HG03066 (cell line): ENCODE data around the gene CASP8.
"Not testable (repeated sequence)": the region's sequence is repeated elsewhere in the genome, so short reads cannot be mapped to it uniquely, and the experiment has no call there.

Experiments
- ATAC-seq: cut with Tn5 transposase; IDR thresholded peaks from one replicate; pipeline ENCODE4 v1.9.1; 2021; ENCODE audit warnings: low read depth; ENCODE audit not compliant: unreplicated experiment

Gene CASP8

GRCh38 chr2:201266629-201267028 lies 6.3 kb downstream of the CASP8 start:
- ATAC-seq: no peak

GRCh38 chr2:201267278-201268030 lies 7.1 kb downstream of the CASP8 start:
- no peak for ATAC-seq

GRCh38 chr2:201269764-201270163 lies 9.4 kb downstream of the CASP8 start:
- ATAC-seq: no peak

- no peak for ATAC-seq
Measured at GRCh38 chr2:201270293-201271001, 10.1 kb downstream of the CASP8 start.

DNA sequence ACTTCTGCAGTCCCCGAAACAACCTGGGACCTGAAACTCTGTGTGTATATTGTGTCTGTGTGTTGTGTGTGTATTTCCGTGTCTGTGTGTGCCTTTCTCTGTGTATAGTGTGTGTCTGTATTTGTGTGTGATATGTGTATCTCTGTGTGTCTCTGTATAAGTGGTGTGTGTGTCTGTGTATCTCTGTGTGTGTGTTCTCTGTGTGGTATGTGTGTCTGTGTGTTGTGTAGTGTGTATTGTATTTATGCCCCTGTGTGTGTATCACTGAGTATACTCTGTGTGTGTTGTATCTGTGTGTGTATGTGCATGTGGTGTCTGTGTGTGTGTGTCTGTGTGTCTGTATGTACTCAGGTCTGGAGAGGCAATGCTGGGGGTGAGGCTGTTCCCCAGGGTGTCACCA lies 11.6 kb downstream of the CASP8 start:
- ATAC-seq: no peak

DNA sequence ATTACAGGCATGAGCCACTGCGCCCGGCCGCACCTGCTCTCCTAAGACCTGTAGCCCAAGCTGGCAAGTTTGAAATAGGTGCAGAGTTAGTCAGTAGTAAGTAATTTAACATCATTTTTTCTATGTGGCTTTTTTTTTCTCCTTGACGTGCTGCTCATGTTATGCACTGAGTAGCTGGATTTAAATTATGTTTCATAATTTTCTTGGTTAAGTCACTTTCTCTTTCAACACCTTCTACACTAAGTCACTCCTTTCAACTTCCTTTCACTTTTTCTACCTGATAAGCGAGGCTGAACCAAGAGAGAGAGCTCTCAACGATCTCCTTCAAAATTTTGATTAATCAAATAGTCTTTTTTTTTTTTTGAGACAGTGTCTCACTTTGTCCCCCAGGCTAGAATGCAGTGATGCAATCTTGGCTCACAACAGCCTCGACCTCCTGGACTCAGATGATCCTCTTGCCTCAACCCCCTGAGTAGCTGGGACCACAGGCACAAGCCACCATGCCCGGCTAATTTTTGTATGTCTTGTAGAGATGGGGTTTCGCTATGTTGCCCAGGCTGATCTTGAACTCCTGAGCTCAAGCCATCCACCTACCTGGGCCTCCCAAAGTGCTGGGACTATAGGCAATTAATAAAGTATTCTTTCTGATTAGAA lies 13.1 kb downstream of the CASP8 start:
- no peak for ATAC-seq

- ATAC-seq: no peak
Measured at GRCh38 chr2:201275069-201275468, 14.7 kb downstream of the CASP8 start.

GRCh38 chr2:201275990-201276389 lies 15.7 kb downstream of the CASP8 start:
- no peak for ATAC-seq

GRCh38 chr2:201276511-201276910 lies 16.2 kb downstream of the CASP8 start:
- no peak for ATAC-seq

GRCh38 chr2:201279079-201279478 lies 18.7 kb downstream of the CASP8 start:
- ATAC-seq: no peak

DNA sequence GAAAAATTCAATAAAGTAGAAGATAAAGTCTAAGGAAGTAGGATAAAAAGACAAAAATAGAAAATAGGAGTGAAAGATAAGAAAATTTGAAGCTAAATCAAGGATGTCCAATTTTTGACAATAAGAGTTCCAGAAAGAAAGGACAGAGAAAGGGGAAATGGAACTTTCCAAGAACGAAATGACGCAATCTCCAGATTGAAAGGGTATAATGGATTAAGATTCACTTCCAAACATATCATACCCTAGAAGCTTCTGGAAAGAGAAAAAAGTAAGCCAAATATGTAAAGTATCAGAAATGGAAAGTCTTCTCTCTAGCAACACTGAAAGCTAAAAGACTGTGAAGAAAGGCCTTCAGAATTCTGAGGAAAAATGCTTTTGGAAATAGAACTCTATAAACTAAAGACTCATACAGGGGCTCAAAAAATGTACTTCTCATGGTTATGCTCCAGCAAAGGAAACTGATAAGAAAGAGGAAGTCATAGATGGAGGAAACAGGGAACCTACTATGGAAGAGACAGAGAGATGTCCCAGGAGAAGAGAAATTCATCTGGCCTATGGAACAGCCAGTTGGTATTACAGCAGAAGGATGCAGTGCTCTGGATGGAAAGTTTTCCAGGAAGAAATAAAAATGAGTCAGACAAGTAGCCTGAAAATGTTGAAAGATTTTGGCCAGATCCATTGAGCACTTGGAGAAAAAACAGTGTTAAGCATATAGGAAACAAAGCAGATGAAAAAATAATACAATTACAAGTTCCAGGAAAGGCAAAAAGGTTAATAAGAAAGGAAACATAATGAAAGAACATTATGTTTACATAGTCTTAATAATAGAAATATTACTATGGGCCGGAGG lies 20.1 kb downstream of the CASP8 start:
- ATAC-seq: no peak

DNA sequence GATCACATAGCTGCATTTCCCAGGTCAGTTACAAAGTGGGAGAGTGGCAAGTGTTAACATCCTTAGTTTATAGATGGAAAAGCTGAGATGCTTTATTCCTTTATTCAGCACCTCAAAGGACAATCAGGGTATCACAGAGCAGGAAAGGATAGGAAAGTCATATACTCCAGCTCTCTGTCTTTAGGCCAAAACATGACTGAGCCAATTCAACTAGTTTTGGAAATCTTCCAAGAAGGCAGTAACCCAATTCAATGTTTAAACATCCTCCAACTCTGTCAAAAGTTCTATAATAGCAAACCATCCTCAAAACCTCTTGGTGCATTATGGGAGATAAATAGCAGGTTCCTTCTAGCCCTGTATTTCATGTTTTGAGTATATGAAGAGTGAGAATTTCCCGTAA lies 25.2 kb downstream of the CASP8 start:
- no peak for ATAC-seq

DNA sequence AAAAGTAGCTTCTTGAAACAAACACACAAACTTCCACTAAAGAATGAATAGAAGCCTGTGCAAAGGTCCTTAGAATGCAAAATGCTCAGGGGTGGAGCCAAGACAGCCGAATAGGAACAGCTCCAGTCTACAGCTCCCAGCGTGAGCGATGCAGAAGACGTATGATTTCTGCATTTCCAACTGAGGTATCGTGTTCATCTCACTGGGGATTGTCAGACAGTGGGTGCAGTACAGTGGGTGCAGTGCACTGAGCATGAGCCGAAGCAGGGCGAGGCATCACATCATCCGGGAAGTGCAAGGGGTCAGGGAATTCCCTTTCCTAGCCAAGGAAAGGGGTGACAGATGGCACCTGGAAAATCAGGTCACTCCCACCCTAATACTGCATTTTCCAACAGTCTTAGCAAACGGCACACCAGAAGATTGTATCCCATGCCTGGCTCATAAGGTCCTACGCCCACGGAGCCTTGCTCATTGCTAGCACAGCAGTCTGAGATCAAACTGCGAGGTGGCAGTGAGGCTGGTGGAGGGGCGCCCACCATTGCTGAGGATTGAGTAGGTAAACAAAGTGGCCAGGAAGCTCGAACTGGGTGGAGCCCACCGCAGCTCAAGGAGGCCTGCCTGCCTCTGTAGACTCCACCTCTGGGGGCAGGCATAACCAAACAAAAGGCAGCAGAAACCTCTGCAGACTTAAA lies 30.3 kb downstream of the CASP8 start:
- ATAC-seq: not testable (repeated sequence)

DNA sequence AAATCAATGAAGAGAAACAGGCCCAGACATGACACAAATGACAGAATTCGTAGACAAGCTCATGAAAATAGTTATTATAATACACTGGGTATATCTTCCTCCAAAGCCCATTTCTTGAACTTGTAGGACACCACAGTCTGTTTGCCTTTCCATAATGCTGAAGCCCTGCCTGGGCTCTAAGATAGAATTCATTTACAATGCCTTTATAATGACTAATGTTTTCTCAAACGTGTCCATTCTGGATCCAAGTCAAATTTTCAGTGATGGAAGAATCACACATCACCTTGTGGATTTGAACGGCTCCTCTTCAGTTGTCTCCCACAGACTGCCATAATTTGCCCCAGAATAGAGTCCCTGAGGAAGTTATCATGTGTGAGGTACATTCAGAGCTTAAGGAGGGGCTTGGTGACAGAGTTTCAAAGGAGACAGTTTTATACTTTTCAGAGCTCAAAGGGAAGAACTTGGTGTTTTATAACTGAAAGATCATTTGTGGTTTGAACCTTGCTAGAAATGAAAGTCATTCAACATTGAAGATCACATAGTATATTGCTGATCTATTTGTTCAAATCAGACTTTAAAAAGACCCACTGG lies 38.2 kb downstream of the CASP8 start:
- ATAC-seq: no peak

DNA sequence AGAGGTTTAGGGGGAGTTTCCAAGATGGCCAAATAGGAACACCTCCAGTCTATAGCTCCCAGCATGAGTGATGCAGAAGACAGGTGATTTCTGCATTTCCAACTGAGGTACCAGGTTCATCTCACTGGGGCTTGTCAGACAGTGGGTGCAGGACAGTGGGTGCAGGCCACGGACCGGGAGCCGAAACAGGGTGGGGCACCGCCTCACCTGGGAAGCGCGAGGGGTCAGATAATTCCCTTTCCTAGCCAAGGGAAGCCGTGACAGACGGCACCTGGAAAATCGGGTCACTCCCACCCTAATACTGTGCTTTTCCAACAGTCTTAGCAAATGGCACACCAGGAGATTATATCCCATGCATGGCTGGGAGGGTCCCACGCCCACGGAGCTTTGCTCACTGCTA lies 39.6 kb downstream of the CASP8 start:
- ATAC-seq: not testable (repeated sequence)

DNA sequence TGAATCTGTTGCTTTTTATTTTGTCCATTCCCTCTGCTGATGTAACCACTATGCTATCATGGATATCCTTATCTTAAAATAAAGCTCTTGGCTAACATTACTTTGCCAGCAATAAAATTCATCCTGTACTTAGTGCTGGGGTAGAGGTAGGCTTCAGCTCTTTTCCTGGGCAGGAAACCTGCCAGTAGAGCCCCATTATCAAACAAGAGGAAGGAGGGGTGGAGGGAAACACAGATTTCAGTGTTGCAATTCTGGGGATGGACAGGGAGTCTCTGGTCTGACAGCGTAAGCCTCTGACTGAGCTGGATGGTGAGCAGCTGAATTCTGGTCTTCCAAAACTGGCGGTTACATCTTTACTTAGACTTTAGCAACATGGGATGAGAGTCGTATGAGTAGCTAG lies 47.5 kb downstream of the CASP8 start:
- no peak for ATAC-seq

DNA sequence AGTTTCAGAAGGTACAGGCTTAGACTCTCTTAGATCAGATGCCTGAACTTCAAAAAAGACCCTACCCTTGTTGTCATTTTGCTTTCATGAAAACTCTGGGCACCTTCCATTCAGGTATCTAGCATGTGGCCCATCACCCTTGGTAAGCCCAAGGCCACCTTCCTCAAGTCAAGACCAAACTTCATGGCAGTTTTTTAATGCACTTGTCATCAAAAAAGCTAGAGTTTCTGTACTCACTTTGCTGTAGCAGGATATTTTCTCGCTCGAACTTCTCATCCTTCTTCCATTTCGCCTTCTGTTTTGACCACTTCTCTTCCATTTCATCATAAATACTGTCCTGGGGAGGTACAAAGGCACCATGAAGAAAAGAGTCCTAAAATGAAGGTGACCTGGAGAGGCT lies 48.6 kb downstream of the CASP8 start:
- no peak for ATAC-seq

DNA sequence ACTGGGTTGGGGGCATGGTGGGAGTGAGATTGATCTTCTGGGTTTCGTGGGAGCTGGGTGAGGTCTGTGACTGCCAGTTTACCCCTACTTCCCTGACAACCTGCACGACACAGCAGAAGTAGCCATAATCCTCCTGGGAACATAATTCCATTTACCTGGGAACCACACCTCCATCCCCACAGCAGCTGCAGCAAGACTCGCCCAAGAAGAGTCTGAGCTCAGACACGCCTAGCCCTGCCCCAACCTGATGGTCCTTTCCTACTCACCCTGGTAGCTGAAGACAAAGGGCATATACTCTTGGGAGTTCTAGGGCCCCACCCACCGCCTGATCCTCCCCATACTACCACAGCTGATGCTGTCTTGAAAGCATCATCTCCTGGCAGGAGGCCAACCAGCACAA lies 53.0 kb downstream of the CASP8 start:
- no peak for ATAC-seq

DNA sequence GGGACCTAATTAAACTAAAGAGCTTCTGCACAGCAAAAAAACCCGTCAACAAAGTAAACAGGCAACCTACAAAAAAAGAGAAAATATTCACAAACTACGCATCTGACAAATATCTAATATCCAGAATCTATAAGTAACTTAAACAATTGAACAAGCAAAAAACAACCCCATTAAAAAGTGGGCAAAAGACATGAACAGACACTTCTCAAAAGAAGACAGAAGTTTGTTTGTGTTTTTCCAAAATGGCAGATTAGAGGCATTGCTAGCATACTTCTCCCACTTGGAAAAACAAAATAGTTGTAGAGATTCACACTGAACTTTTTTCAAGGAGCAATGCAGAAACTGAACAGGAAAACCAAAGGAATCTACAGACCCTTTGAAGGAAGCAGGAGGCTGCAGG lies 59.2 kb downstream of the CASP8 start:
- no peak for ATAC-seq

DNA sequence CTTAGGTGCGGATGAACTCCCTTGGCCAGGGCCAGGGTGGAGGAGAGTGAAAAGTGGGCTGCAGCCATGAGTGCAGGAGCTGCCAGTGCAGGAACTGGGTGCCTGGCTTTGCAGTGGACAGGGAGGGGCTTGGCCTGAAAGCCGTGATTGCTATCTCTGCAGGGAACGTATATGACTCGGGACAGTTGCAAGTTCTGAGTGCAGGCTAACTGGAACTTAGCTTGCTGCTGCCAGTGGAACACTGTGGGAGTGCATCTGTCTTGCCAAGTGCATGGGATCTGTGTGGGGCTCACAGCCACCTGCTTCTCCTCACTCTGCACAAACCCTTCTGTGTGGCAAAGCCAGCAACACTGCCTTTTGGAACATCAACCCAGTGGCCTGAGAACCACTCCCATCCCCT lies 59.9 kb downstream of the CASP8 start:
- no peak for ATAC-seq
